GM18520 (cell line): ENCODE results near the gene MYO3B.
A peak's percentile ranks its signal among the peaks of the same experiment; 100 is the strongest.

Source experiments
- ATAC-seq: cut with Tn5 transposase; IDR thresholded peaks from one replicate; pipeline ENCODE4 v1.9.1; 2021; ENCODE audit not compliant: unreplicated experiment

MYO3B gene

DNA sequence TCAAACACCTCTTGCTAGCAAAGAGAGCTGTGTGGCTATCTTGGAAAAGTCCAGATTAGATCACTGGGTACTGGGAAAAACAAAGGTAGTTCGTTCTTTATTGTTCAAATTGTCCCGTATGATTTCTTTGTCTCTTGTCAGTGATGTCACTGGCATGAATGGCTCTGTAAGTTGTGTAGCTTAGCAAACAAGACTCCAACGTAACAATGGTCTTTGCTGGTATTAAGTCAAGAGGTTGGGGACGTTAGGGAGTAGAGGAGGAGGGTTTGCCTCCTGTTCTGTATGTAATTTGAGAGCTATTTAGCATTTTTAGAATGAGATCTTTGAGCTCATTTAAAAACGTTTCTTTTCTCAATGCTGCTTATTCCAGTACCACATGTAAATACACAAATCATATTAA, 320.7 kb downstream of the MYO3B start:
- ATAC-seq = no peak

DNA sequence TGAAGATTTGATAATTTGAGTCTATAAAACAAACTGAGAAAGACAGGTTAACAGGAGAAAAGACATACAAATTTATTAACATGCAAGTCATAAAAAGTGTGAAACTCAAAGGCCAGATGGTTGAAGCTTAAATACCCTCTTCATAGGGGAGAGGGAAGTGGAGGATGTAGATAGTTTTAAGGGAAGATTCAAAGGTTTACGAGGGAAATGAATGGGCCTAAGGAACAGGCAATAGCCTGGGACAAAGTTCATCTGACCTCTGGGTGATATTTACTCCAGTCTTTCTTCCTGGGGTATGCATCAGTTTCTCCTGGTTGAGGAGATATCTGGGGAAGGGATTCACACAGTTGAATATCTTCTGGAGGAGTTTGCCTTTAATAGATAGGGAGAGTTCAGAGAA, 322.2 kb downstream of the MYO3B start:
- no peak for ATAC-seq

DNA sequence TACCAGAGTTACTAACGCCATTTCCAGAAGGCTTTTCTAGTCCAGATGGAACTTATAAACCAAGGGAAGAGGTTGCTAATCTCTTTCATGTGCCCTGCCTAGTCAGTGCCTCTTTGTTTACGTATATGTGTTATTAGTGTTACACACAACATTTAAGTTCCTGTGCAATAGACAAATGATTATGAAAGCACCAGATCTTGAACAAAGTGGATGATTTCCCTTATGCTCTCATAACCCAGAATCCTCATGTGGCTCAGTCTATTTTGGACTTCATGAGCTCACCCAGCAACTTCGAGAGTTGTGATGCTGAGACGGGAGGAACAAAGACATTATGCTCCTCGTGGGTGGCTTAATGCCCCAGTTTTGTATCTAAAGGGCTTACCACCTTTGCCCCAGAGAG, 322.8 kb downstream of the MYO3B start:
- ATAC-seq = no peak

DNA sequence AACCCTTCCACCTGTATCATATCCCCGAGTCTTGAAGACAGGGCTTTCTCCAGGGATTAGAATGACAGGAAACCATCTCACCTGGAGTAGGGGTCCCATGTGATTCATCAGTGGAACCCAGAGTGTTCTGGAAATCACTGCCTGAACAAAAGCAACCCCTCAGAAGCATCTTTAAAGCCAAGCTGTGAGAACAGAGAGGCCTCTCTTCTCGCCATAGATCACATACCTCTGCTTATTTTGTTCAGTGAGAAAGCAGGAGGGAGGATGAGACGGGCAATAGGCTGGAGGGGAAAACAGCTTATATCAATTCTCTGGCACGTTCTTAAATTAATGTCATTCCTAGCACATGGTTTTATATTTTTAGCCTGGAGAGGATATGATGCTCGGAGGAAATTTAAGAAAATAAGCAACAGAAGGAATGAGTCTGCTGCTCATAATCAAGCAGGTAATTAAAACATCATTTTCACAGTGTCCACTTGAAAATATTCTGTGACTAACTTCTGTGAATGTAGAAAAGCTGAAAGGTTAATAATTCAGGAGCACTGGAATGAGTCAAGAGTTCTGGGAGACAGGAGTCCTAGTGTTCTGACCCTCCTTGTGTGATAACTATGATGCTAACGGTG, 323.6 kb downstream of the MYO3B start:
- no peak for ATAC-seq

DNA sequence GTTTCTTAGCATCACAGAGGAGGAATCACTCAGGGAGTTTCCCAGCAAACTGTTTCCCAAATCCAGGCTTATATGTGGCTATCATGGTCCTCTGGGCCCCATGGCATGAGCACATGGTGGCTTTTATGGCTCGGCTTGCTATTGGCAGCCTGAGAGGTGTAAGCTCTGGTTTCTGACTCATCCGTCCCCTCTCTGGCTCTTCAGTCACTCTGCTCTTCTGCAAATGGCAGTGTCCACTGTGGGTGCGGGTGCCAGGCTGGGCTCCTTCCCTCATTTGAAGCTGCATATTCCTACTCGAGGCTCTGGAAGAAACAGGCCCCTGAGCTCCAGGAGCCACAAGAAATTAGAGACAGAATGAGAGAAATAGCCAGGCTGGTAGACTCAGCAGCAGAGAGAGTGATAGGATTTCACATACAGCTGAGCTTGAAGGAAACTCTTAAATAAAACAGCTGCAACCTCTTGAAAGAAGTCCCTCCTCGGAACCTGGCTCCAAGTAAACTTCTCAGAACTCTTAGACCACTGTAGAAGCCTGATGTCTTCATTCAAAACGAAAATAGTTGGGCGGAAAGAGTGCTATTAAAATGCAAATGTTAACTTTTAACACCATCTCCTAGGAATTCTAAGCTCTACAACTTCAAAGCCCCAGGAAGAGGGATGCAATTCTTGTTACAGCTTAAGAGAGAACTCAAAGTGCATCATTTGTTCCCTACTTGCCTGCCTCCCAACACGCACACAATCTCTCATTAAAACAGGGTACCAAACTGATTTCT, 324.6 kb downstream of the MYO3B start:
- no peak for ATAC-seq

DNA sequence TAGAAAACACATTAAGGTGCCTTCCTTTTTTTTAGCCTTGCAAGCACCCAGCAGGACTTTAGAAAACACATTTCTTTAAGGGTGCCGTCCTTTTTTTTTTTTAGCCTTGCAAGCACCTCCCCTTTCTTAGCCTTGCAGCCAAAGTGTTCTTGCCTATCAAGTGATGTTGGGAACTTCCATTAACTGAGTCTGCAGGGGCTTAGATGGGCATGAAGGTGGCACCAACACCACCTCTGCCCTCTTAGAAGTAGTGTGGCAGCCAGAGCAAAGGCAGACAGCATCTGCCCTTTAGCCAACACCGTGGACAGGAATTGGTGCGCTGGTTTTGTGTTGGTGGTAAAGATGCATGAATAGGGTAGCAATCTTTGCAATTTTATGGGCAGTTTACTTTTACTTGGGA, 325.6 kb downstream of the MYO3B start:
- ATAC-seq = no peak

DNA sequence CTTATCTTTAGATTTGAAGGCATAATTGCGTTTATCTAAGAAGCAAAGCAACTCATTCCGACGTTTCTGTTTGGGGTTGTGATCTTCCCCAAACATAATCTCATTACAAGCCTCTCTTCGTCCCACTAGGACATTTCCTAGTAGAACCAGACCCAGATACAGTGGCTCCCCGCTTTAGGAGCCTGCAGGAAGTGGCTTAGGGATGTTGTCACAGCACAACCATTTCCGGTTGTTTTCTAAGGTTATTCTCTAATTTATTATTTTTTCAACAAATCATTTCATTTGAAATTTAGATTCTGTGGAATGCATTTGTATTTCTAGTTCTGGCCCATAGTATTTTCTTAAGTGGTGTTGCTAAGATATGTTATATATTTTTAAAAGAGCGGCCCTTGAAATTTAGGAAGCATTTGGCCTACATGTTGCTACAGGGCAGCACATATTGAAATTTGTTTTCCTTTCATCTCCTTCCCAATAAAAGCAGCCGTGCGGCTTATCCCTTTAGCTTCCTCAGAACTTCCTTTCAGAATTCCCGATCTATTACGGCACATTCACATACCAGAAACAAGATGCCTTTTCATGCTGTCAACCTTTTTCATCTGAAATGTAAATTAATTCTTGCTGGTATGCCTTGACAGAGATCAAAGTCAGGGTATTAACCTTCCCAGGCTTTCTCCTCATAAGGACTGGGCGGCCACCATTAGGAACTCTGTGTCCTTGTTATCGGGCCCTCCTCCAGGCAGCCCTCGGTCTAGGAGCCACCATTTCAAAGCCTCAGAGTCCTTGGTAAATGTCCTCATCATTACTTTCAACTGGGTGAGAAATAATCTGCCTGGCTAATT, 326.2 kb downstream of the MYO3B start:
- ATAC-seq = no peak

DNA sequence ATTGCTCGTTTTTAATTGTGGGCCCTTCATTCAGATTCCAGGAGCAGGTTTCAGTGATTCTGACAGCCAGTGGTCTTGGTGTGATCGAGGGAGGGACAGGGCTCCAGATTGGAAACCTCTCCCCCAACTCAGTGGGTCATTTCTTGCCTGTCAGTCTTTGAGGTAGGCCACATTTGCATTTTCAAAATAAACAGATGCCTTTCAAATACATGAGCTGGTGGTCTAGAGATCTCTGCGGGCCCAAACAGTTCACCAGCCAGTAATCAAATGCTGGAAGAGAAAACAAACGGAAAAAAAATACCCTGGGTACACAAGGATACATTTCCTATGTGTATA, 326.8 kb downstream of the MYO3B start:
- no peak for ATAC-seq

DNA sequence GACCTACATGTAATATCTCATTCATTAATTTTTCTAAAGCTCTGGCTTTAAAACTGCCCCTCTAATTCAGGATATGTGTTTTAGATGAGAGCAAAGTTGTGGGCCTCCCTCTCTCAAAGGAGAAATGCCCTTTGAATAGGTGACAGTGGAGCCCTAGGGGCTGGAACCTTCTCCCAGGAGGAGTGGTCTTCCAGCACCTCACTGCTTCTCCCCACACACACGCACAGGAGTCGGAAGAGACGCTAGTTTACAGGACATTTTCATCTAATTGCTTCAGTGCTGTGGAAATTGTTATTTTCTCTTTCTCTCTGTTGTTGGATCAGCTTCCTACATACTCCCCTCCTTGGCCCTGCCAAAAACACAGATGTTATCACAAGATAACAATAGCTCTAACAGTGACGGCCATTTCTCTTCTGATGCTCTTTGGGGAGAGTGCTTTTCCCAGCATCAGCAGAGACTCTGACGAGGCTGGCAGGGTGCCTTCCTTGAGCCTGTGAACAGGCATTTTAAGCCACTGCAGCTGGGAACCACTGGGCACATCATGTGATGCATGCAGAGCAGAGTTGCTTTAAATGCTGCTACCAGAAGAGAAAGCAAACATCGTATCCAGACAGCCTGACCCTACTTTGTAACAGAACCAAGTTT, 327.8 kb downstream of the MYO3B start:
- no peak for ATAC-seq

DNA sequence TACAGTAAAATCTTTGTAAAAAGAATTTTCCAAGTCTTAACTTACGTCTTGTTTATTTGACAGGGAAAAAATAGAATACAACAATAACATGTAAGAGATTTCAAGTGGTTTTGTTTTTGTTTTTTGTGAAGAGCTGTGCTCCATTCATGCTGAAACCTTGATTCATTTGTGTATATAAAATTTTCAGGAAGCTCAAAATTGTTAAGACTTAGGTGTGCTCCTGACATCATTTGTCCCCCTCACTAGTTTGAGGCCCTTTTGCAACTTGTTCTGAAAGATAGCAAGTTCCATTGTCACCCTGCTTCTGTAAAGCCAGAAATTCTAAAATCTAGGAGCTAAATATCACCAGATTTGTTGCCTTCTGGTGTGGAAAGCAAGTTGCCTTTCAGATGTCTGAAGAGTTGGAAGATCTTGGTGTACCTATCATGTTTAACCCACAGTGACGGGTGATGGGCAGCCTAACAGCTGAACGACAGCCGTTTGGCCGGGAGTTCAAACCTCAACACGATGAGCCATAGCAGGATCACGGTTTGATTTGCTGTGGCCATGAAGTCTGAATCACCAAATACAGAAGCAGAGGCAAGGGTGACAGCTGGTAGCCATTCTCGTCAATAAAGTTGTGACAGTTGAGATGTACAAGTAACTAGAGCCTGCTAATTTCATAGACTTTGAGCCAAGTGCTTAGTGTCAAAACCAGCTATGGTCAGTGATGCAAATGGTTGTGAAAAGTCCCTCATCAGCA, 331.7 kb downstream of the MYO3B start:
- peak; percentile 63 for ATAC-seq

DNA sequence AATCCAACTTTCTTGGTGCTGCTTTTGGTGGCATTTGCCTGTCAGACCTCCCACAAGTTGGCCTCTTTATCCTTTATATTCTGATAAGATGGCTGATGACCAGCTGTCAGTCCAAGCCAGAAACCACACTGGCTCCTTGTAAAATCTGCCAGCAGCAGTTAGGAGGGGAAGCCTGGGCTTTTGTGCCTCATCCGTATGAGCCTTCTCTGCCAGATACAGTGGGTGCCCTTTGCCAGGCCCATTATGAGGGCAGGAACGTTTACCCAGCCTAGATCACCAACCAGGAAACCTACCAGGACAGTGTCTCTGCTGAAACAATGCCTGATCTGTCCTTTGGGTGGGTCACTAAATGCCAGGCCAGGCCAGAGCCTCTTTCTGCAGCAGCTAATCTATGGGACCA, 334.3 kb downstream of the MYO3B start:
- no peak for ATAC-seq

DNA sequence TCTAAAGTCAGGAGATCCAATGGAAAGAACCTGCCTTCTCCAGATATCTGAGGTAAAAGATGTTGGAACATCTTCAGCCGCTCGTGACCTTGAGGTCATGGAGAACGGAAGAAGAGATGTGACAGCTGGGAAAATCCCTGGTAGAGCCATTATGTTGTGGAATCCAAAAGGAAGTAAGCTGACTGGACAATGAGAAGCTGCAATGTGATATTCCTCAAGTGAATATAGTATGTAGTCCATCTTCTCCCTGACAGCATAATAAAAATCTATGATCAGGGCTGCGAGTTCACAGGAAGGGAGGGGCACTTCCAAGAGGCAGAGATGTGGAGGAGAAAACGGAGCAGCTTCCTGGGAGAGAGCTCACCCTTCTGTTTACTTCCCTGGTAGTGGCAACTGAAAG, 336.2 kb downstream of the MYO3B start:
- no peak for ATAC-seq

DNA sequence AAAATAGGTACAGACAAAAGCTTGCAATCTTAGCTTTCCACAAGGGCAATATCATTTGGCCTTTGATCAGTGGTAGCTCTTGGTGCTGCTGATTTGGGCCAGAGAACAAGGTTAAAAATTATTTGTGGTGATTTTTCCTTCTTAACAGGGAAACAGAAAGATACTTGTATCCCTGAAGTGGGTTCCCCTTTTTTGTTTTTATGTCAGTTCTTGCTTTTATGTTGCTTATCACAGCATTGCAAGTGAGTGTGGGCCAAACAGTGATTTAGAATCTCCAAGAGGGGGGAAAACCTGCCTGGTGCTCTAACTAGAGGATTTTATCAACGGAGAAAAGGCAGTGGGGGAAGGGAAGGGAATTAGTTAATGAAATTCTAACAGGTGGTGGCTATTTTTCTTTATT, 339.6 kb downstream of the MYO3B start:
- no peak for ATAC-seq

DNA sequence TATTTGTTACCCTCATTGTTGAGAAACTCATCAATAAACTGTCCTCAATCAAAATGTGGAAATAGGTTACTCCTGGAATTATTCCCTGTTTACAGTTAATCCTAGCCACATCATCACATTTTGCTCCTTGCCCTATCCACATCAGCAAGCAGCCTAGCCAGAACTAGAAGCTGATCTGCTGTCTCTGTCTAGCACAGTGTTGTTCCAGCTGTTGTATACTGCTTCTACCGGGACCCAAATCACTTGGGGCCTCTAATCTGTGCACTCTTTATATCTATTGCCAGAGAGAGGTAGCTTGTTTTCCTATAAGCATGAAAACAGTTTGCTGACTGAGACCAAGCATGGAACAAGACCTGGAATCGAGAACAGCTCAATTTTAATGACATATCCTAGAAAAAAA, 341.0 kb downstream of the MYO3B start:
- no peak for ATAC-seq

DNA sequence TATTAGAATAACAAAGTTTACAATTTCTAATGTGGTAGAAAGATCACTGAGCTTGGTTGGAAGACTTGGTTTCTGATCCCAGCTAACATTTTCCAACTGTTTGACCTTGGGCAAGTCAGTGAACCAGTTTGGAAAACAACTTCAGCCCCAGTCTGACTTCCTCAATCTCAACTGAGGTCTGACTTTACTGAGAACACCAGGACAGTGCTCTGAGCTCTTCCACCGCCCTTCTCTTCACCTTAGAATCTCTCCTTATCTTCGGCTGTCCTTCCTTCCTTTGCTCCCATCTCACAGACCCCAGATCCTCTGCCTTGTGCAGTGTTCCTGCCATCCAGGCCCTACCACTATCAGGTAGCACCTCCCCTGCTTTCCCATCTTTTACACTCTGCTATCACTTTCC, 343.4 kb downstream of the MYO3B start:
- ATAC-seq = no peak

DNA sequence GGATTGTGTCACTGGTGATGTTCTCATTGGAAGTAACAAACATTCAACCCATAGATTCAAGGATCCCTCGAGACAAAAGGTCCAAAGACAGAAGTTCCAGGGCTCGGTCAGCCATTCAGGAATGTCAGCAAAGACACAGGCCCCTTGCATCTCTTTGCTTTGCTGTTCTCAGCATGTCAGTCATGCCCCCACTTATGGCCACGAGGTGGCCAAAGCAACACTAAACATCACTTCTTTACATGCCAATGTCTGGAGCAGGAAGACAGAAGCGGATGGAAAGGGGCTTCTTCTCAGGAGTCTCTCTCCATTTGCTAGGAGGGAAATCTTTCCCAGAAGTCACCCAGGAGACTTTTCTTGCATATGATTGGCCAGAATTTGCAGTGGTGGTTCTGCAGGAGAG, 345.6 kb downstream of the MYO3B start:
- no peak for ATAC-seq

DNA sequence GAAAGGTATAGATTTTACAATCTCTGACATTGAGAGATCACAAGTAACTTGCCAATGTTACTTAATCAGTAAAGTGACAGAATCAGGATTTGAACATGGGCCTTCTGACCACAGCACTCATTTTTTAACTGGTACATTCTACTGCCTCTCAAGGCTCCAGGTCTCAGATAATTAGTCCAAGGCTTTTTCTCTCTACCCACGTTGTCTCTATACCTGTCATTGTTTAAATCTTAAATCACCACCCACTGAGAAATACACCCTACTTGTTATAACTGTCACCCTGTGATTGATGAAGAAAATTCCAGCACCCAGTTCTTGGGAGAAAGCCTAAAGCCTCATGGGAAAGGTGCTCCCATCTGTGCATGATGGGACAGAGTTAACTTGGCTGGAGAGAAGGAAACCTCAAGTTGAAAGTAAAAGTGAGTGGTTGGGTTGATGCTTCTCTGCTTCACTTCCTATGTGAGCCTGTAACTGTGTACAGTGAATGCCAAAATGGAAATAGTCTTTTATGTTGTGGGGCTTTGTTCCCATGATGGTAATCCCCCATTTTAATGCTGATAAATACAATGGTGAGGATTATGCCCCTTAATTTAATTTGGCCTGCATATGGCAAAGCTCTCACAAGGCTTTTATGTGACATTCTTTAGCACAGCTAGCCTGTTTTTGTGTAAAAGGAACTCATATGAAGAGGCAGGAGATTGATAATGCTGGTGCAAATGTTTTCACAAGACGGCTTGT, 347.1 kb downstream of the MYO3B start:
- ATAC-seq = no peak

DNA sequence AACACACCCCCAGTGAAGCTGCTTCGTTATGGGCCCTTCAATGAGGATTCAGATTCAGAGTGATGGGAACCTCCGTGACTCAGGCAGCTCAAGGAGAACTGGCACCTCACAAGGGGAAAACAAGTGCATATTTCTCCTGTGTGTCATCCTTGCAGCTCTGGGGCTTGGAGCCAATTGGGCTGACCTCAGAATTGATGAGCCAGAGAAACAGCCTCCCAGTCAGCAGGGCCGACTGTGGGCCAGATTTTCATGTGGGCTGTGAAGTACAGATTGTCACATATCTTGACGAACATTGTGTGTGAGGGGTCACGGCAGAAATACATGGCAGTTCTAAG, 347.6 kb downstream of the MYO3B start:
- no peak for ATAC-seq

DNA sequence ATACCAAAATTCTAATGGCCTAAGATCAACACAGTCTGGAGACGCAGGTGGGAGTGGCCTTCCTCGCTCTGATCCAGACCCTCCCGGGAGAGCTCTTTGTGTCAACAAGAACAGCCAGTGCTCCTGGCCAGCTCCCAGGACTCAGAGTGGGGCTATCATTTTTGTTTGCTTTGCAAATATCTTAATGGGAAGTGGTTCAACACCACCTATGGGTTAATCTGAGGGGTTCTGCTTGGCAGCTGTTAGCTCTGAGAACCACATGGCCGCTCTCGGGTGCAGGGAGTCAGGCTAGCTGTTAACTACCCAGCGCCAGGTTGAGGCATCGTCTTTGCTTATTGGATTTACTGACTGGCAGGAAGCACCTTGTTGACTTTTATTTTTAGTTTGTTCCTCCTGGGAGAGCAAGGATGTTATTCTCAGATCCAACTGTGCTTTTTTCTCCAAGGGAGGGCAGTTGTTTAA, 352.4 kb downstream of the MYO3B start:
- ATAC-seq = no peak

DNA sequence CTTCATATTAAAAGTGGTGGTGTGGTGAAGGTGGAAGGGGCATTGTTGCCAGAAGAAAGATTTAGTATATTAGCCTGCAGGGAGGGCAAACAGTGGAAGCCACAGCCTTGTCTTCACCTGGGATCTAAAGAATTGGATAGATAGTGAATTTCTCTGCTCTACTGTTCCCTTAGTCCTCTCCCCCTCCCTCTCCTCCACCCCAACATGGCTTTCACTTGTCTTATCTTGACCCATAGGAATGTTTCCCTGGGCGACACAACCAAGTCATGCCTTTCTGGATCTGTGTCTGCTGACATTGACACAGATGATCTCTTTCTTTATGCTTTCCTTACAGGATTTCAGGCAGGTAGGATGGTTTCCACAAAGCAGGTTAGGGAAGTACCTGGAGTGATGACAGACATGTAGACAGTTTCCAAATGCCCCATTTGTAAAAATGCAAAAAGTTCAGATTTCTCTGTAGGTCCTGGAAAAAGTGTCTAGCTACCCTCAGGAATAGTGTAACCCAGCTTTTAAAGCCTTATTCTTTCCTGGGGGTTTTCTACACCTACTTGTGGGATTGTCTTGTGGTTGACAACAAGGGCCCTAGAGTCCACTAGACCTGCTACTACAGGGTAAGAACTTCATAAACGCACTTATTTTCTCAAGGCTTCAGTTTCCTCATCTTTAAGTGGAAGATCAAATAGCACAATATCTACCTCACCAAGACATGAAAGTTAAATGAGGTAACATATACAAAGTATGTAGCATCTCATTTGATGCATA, 353.0 kb downstream of the MYO3B start:
- ATAC-seq = no peak
